GM21529 (cell line): ENCODE results near the gene TIAM2.

Experiments
- ATAC-seq: cut with Tn5 transposase; IDR thresholded peaks from one replicate; pipeline ENCODE4 v1.9.1; 2021; ENCODE audit not compliant: unreplicated experiment

The TIAM2 gene

GRCh38 chr6:155122199-155122950 lies 127.3 kb downstream of the TIAM2 start:
- ATAC-seq, result no peak

GRCh38 chr6:155123520-155123919 lies 128.4 kb downstream of the TIAM2 start:
- ATAC-seq, result no peak

- no peak for ATAC-seq
Measured at GRCh38 chr6:155125906-155126305, 130.8 kb downstream of the TIAM2 start.

GRCh38 chr6:155126727-155127439 lies 131.8 kb downstream of the TIAM2 start:
- ATAC-seq, result peak; percentile 63

- no peak for ATAC-seq
Measured at GRCh38 chr6:155128977-155129376, 133.9 kb downstream of the TIAM2 start.

GRCh38 chr6:155129744-155130143 lies 134.6 kb downstream of the TIAM2 start:
- ATAC-seq, result no peak

GRCh38 chr6:155130161-155130853 lies 135.2 kb downstream of the TIAM2 start:
- ATAC-seq, result no peak

GRCh38 chr6:155132617-155133016 lies 137.5 kb downstream of the TIAM2 start:
- ATAC-seq, result no peak

GRCh38 chr6:155141002-155141401 lies 145.9 kb downstream of the TIAM2 start:
- ATAC-seq, result no peak

GRCh38 chr6:155141512-155141911 lies 146.4 kb downstream of the TIAM2 start:
- ATAC-seq, result no peak

- ATAC-seq, result no peak
Measured at GRCh38 chr6:155142168-155143028, 147.3 kb downstream of the TIAM2 start.

GRCh38 chr6:155143029-155143577 lies 148.0 kb downstream of the TIAM2 start:
- no peak for ATAC-seq

- ATAC-seq, result no peak
Measured at GRCh38 chr6:155143578-155144106, 148.5 kb downstream of the TIAM2 start.

GRCh38 chr6:155146205-155146604 lies 151.1 kb downstream of the TIAM2 start:
- no peak for ATAC-seq

GRCh38 chr6:155147958-155148663 lies 153.0 kb downstream of the TIAM2 start:
- ATAC-seq, result no peak

- ATAC-seq, result no peak
Measured at GRCh38 chr6:155150967-155151671, 156.0 kb downstream of the TIAM2 start.

GRCh38 chr6:155152211-155153076 lies 157.3 kb downstream of the TIAM2 start:
- no peak for ATAC-seq

GRCh38 chr6:155154158-155154830 lies 159.2 kb downstream of the TIAM2 start:
- ATAC-seq, result no peak
